ENCODE results near the gene STMN1.
A peak's percentile ranks its signal among the peaks of the same experiment; 100 is the strongest.

Gene STMN1

GRCh38 chr1:25895365-25895990 lies 10.7 kb downstream of the STMN1 start:
- Mint-ChIP-seq H3K27ac (peak overlapping the region; percentile 46), H3K9me3 (no peaks in the 10 kb centered on the region), H3K4me1 (peaks cover 28% of the 10 kb centered on the region), H3K36me3 (peaks cover 35% of the 10 kb centered on the region), H3K27me3 (no peaks in the 10 kb centered on the region), H3K4me3 (no peak overlapping the region)
- CTCF ChIA-PET, result interaction anchor here (0.7 to 11.8 kb wide), 29 partner anchors 9 to 210 kb away, joined by 3 to 213 read pairs (median 4); partner anchors contain the start of genes MTFR1L, PAFAH2, PAQR7 and STMN1
- peak; percentile 93 for DNase-seq

GRCh38 chr1:25893116-25893515 lies 13.1 kb downstream of the STMN1 start:
- Mint-ChIP-seq H3K9me3 (no peaks in the 10 kb centered on the region), H3K4me1 (peaks cover 15% of the 10 kb centered on the region), H3K27me3 (no peaks in the 10 kb centered on the region), H3K36me3 (peaks cover 19% of the 10 kb centered on the region), H3K4me3 (no peak overlapping the region), H3K27ac (no peak overlapping the region)
- no peak for DNase-seq
- CTCF ChIA-PET, result interaction anchor here (1.0 to 11.8 kb wide), 4 partner anchors 96 to 516 kb away, joined by 3 to 213 read pairs (median 68); partner anchors contain the start of gene PAFAH2

- no peak overlapping the region for H3K4me3 Mint-ChIP-seq
- no peak overlapping the region for H3K27ac Mint-ChIP-seq
- H3K9me3 Mint-ChIP-seq, result no peaks in the 10 kb centered on the region
- peaks cover 13% of the 10 kb centered on the region for H3K36me3 Mint-ChIP-seq
- peaks cover 15% of the 10 kb centered on the region for H3K4me1 Mint-ChIP-seq
- CTCF ChIA-PET, result interaction anchor here (5.2 to 11.8 kb wide), 2 partner anchors 104 to 110 kb away, joined by 83 to 213 read pairs; partner anchors contain the start of gene PAFAH2
- H3K27me3 Mint-ChIP-seq, result peaks cover 3% of the 10 kb centered on the region
- DNase-seq, result no peak
Measured at GRCh38 chr1:25891606-25892005, 14.6 kb downstream of the STMN1 start.

GRCh38 chr1:25890239-25891034 lies 15.8 kb downstream of the STMN1 start:
- peaks cover 6% of the 10 kb centered on the region for H3K27me3 Mint-ChIP-seq
- CTCF ChIA-PET, result interaction anchor here (0.7 to 11.8 kb wide), 2 partner anchors 105 to 107 kb away, joined by 3 to 213 read pairs; partner anchors contain the start of gene PAFAH2
- H3K9me3 Mint-ChIP-seq, result no peaks in the 10 kb centered on the region
- H3K4me3 Mint-ChIP-seq, result no peak overlapping the region
- DNase-seq, result no peak
- H3K4me1 Mint-ChIP-seq, result peaks cover 4% of the 10 kb centered on the region
- no peak overlapping the region for H3K27ac Mint-ChIP-seq
- peaks cover 7% of the 10 kb centered on the region for H3K36me3 Mint-ChIP-seq

GRCh38 chr1:25889470-25889869 lies 16.7 kb downstream of the STMN1 start:
- no peak overlapping the region for H3K4me3 Mint-ChIP-seq
- no peak overlapping the region for H3K27ac Mint-ChIP-seq
- no peak for DNase-seq
- no peaks in the 10 kb centered on the region for H3K4me1 Mint-ChIP-seq
- H3K36me3 Mint-ChIP-seq, result peaks cover 4% of the 10 kb centered on the region
- no peaks in the 10 kb centered on the region for H3K9me3 Mint-ChIP-seq
- peaks cover 6% of the 10 kb centered on the region for H3K27me3 Mint-ChIP-seq
- CTCF ChIA-PET, result interaction anchor here (0.6 kb wide), 1 partner anchor 10 kb away, joined by 3 read pairs; no protein-coding TSS in a partner anchor

GRCh38 chr1:25888426-25888987 lies 17.7 kb downstream of the STMN1 start:
- no peak overlapping the region for H3K27ac Mint-ChIP-seq
- no peaks in the 10 kb centered on the region for H3K9me3 Mint-ChIP-seq
- DNase-seq, result no peak
- H3K36me3 Mint-ChIP-seq, result peaks cover 4% of the 10 kb centered on the region
- H3K4me3 Mint-ChIP-seq, result no peak overlapping the region
- peaks cover 6% of the 10 kb centered on the region for H3K27me3 Mint-ChIP-seq
- no peaks in the 10 kb centered on the region for H3K4me1 Mint-ChIP-seq
- CTCF ChIA-PET, result interaction anchor here (0.6 kb wide), 1 partner anchor 38 kb away, joined by 3 read pairs; no protein-coding TSS in a partner anchor

GRCh38 chr1:25885602-25886001 lies 20.6 kb downstream of the STMN1 start:
- Mint-ChIP-seq H3K4me1 (no peaks in the 10 kb centered on the region), H3K36me3 (peaks cover 4% of the 10 kb centered on the region), H3K27ac (no peak overlapping the region), H3K9me3 (no peaks in the 10 kb centered on the region), H3K4me3 (no peak overlapping the region), H3K27me3 (peaks cover 13% of the 10 kb centered on the region)
- no peak for DNase-seq
- CTCF ChIA-PET, result no interaction called here

GRCh38 chr1:25881266-25881665 lies 25.0 kb downstream of the STMN1 start:
- H3K27me3 Mint-ChIP-seq, result peaks cover 48% of the 10 kb centered on the region
- H3K9me3 Mint-ChIP-seq, result no peaks in the 10 kb centered on the region
- no peak for DNase-seq
- no peaks in the 10 kb centered on the region for H3K36me3 Mint-ChIP-seq
- no peak overlapping the region for H3K4me3 Mint-ChIP-seq
- H3K4me1 Mint-ChIP-seq, result no peaks in the 10 kb centered on the region
- CTCF ChIA-PET, result interaction anchor here (1.9 kb wide), 1 partner anchor 15 kb away, joined by 5 read pairs; no protein-coding TSS in a partner anchor
- H3K27ac Mint-ChIP-seq, result no peak overlapping the region

GRCh38 chr1:25880518-25880917 lies 25.7 kb downstream of the STMN1 start:
- Mint-ChIP-seq H3K27me3 (peaks cover 55% of the 10 kb centered on the region), H3K4me3 (no peak overlapping the region), H3K27ac (no peak overlapping the region), H3K36me3 (no peaks in the 10 kb centered on the region), H3K4me1 (peaks cover 3% of the 10 kb centered on the region), H3K9me3 (no peaks in the 10 kb centered on the region)
- DNase-seq, result no peak
- CTCF ChIA-PET, result no interaction called here

- Mint-ChIP-seq H3K4me1 (peaks cover 8% of the 10 kb centered on the region), H3K27ac (no peak overlapping the region), H3K9me3 (no peaks in the 10 kb centered on the region), H3K36me3 (no peaks in the 10 kb centered on the region), H3K27me3 (peaks cover 63% of the 10 kb centered on the region), H3K4me3 (no peak overlapping the region)
- DNase-seq, result no peak
- CTCF ChIA-PET, result interaction anchor here (0.5 to 1.0 kb wide), 2 partner anchors 10 to 17 kb away, joined by 3 read pairs; no protein-coding TSS in a partner anchor
Measured at GRCh38 chr1:25879675-25880074, 26.5 kb downstream of the STMN1 start.

GRCh38 chr1:25878690-25879089 lies 27.5 kb downstream of the STMN1 start:
- H3K36me3 Mint-ChIP-seq, result no peaks in the 10 kb centered on the region
- no peak for DNase-seq
- H3K4me1 Mint-ChIP-seq, result peaks cover 10% of the 10 kb centered on the region
- H3K4me3 Mint-ChIP-seq, result no peak overlapping the region
- CTCF ChIA-PET, result no interaction called here
- H3K27ac Mint-ChIP-seq, result no peak overlapping the region
- H3K27me3 Mint-ChIP-seq, result peaks cover 71% of the 10 kb centered on the region
- H3K9me3 Mint-ChIP-seq, result no peaks in the 10 kb centered on the region

- no peaks in the 10 kb centered on the region for H3K36me3 Mint-ChIP-seq
- H3K4me3 Mint-ChIP-seq, result no peak overlapping the region
- CTCF ChIA-PET, result no interaction called here
- peaks cover 11% of the 10 kb centered on the region for H3K4me1 Mint-ChIP-seq
- H3K27me3 Mint-ChIP-seq, result peaks cover 71% of the 10 kb centered on the region
- no peaks in the 10 kb centered on the region for H3K9me3 Mint-ChIP-seq
- no peak overlapping the region for H3K27ac Mint-ChIP-seq
- DNase-seq, result no peak
Measured at GRCh38 chr1:25877155-25877554, 29.1 kb downstream of the STMN1 start.

- no peak for DNase-seq
- Mint-ChIP-seq H3K4me3 (no peak overlapping the region), H3K4me1 (peaks cover 11% of the 10 kb centered on the region), H3K9me3 (no peaks in the 10 kb centered on the region), H3K36me3 (no peaks in the 10 kb centered on the region), H3K27me3 (peaks cover 71% of the 10 kb centered on the region), H3K27ac (no peak overlapping the region)
- CTCF ChIA-PET, result no interaction called here
Measured at GRCh38 chr1:25876693-25877077, 29.5 kb downstream of the STMN1 start.

Data from activated naive CD4-positive, alpha-beta T cell treated with anti-CD3 and anti-CD28 coated beads, Interleukin-2, amount 10 ng/mL, durations not matched to agents 7 days and 5 days (primary cell).